ENCODE data around the gene H3-3A.

DNA sequence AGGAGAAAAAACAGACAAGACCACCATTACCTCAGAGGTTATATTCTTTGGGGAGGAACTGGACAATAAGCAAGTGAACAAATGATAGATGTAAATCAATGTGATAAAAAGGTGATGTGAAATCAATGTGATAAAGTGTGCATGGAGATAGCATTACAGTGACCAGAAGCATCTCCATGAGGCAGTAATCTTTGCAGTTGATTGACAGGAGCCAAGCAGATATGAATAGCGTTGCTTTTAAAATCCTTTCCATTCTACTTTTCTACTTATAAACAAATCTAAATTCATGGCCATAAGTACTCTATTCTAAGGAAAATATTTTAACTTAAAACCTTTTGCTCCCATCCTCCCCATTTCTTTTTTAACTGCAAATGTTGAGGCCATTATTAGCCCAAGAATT lies 2.8 kb upstream of the H3-3A start:
- TF ChIP-seq, protein P1, sequence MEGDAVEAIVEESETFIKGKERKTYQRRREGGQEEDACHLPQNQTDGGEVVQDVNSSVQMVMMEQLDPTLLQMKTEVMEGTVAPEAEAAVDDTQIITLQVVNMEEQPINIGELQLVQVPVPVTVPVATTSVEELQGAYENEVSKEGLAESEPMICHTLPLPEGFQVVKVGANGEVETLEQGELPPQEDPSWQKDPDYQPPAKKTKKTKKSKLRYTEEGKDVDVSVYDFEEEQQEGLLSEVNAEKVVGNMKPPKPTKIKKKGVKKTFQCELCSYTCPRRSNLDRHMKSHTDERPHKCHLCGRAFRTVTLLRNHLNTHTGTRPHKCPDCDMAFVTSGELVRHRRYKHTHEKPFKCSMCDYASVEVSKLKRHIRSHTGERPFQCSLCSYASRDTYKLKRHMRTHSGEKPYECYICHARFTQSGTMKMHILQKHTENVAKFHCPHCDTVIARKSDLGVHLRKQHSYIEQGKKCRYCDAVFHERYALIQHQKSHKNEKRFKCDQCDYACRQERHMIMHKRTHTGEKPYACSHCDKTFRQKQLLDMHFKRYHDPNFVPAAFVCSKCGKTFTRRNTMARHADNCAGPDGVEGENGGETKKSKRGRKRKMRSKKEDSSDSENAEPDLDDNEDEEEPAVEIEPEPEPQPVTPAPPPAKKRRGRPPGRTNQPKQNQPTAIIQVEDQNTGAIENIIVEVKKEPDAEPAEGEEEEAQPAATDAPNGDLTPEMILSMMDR (IDR thresholded peaks at IDR 0.05; ENCODE audit: low read length): no peak
- TF ChIP-seq EZH2 (optimal IDR thresholded peaks at IDR 0.05; ENCODE audit: low read depth, low read length): no peak
